Type B pancreatic cell (in vitro differentiated cells): ENCODE results near the gene PCBP1. TPM values are rescaled to one million over a fixed set of nuclear protein-coding genes. Genes with fewer than 3 reads are reported as not detected.

Source experiments
- DNase-seq: peaks from one replicate; pipeline ENCODE4 v3.0.0; 2021; ENCODE audit warnings: mixed read lengths; ENCODE audit not compliant: unreplicated experiment; ENCODE audit errors: extremely low spot score
- H3K27ac Mint-ChIP-seq: 2 replicates; pipeline ENCODE4 v1.8.0; 2021; ENCODE audit warnings: mild to moderate bottlenecking, mixed read lengths
- H3K27me3 Mint-ChIP-seq: 2 replicates; pipeline ENCODE4 v1.8.0; 2021; ENCODE audit warnings: mixed read lengths
- H3K36me3 Mint-ChIP-seq: 2 replicates; pipeline ENCODE4 v1.8.0; 2021; ENCODE audit warnings: mixed read lengths
- H3K4me1 Mint-ChIP-seq: one replicate; pipeline ENCODE4 v1.8.0; 2021; ENCODE audit warnings: mixed read lengths; ENCODE audit not compliant: unreplicated experiment
- H3K4me3 Mint-ChIP-seq: 2 replicates; pipeline ENCODE4 v1.8.0; 2021; ENCODE audit warnings: mild to moderate bottlenecking, mixed read lengths
- H3K9me3 Mint-ChIP-seq: 2 replicates; pipeline ENCODE4 v1.8.0; 2021; ENCODE audit warnings: mixed read lengths
- CTCF ChIP-seq: fragments of 200-600 bp; sonication (generic); conservative IDR thresholded peaks from 2 replicates; pipeline ENCODE4 v1.5.0; 2021; ENCODE audit warnings: antibody characterized with exemption, mild to moderate bottlenecking
- long read RNA-seq: library from polyadenylated mRNA; unstranded; transcript quantifications from one replicate; pipeline ENCODE4 v2.0.0, GENCODE V29; 2020
- total RNA-seq: library from RNA; stranded (reverse); gene quantifications from 2 replicates; pipeline ENCODE4 v1.2.1, GENCODE V29; 2021; ENCODE audit warnings: low replicate concordance

PCBP1 gene
- total RNA-seq = 316 and 349 TPM in 2 replicates
- long read RNA-seq, transcript PCBP1-201 (1 exons, 1,750 nt) = major isoform, 142 of 142 reads
- long read RNA-seq, partial matches to known transcripts = 0 of 142 reads
- long read RNA-seq, other reads (novel, unspliced or antisense) = 0 of 142 reads

DNA sequence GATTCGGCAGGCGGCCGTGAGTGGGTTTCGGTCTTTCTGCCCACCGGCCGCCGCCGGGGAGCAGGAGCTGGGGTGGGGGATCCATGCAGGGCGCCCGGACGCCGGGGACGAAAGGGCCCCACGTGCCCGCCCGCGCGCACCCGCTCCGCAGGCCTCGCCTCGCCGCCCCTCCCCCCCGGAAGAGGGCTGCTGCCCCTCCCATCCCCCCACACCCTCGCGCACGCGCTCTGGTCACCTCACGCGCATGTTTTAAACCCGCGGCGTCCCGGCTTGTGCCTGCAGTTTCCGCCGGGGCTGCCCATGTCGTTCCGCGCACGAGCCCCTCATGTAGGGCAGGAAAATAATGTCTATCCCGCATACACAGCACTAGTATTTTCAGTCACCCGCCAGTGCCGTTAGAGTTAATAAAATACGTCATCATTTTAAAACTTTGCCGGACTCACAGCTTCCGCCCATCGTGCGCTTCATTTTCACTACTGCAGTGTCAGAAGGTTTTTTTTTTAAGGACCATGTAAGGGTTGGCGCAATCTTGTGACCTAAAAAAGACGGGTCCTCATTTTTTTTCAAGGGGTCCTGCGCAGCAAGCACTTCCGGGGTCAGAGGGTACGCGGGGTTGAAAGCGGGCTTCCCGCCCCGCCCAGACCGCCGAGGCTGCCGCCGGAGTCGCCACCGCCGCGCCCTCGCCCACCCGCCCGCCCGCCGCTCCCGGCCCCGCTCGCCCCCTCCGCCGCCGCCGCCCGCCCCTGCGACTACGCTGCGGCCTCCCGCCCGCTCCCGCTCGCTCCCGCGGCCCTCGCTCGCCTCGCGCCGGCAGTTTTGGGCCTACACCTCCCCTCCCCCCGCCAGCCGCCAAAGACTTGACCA lies at the start of gene PCBP1:
Gene PCBP1 (plus strand): TSS at position 640 of the 864 bp plus-strand sequence. CDS start 267 bp downstream, outside the sequence.
- Mint-ChIP-seq H3K4me1 (peaks cover 40% of the 10 kb centered on the region), H3K36me3 (peaks cover 53% of the 10 kb centered on the region), H3K27me3 (peaks cover 7% of the 10 kb centered on the region), H3K27ac (peak within 1 kb of the TSS; percentile 100), H3K9me3 (no peaks in the 10 kb centered on the region), H3K4me3 (peak within 1 kb of the TSS; percentile 96)
- peak; percentile 98 for DNase-seq
- no peak for TF ChIP-seq CTCF

DNA sequence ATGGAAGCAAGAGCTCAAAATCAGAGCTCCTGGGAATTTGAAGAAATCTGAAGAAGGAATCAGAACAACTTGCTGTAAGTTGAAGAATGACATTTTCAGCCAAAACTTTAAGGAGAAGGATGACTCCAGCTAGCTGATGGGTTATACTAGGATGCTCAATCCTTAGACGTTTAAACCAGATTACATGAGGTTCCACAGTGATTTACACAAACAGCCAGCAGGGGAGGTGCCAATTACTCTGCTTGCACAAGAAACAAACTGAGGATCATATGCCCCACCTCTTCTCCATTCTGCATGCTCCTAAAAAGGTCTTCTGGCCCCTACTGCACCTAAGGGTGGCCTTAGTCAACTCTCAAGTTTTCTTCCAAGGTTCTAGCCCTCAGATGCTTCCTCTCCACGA lies 47.9 kb upstream of the PCBP1 start:
- TF ChIP-seq CTCF = no peak
- H3K9me3 Mint-ChIP-seq = no peaks in the 10 kb centered on the region
- peaks cover 5% of the 10 kb centered on the region for H3K4me1 Mint-ChIP-seq
- H3K36me3 Mint-ChIP-seq = peaks cover 7% of the 10 kb centered on the region
- no peak for DNase-seq
- no peaks in the 10 kb centered on the region for H3K27me3 Mint-ChIP-seq
- no peak overlapping the region for H3K4me3 Mint-ChIP-seq
- H3K27ac Mint-ChIP-seq = no peak overlapping the region

- H3K36me3 Mint-ChIP-seq = peaks cover 7% of the 10 kb centered on the region
- DNase-seq = no peak
- H3K27me3 Mint-ChIP-seq = no peaks in the 10 kb centered on the region
- no peak overlapping the region for H3K4me3 Mint-ChIP-seq
- H3K4me1 Mint-ChIP-seq = no peaks in the 10 kb centered on the region
- no peak for TF ChIP-seq CTCF
- H3K27ac Mint-ChIP-seq = no peak overlapping the region
- H3K9me3 Mint-ChIP-seq = no peaks in the 10 kb centered on the region
Observed at GRCh38 chr2:70041663-70042062, 45.6 kb upstream of the PCBP1 start.

DNA sequence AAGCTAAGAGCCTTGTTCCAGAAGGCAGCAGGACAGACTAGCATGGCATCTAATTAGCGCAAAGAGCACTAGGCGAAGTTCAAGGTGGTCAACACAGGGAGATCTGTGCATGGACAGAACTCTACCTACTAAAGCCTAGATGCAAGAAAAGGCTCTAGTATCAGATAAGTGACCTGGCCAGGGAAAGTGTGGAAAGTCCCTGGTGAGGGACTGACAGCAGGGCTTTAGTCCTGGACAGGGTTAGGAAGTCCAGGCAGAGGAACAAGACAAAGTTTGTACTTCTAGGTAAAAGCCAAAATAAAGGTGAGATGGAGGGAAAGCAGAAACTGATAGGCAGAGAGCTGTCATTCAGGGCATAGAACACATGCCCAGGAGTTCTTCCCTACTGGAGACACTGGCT lies 45.0 kb upstream of the PCBP1 start:
- Mint-ChIP-seq H3K27ac (no peak overlapping the region), H3K27me3 (no peaks in the 10 kb centered on the region), H3K4me3 (no peak overlapping the region), H3K4me1 (no peaks in the 10 kb centered on the region), H3K9me3 (no peaks in the 10 kb centered on the region), H3K36me3 (peaks cover 8% of the 10 kb centered on the region)
- TF ChIP-seq CTCF = no peak
- DNase-seq = no peak

DNA sequence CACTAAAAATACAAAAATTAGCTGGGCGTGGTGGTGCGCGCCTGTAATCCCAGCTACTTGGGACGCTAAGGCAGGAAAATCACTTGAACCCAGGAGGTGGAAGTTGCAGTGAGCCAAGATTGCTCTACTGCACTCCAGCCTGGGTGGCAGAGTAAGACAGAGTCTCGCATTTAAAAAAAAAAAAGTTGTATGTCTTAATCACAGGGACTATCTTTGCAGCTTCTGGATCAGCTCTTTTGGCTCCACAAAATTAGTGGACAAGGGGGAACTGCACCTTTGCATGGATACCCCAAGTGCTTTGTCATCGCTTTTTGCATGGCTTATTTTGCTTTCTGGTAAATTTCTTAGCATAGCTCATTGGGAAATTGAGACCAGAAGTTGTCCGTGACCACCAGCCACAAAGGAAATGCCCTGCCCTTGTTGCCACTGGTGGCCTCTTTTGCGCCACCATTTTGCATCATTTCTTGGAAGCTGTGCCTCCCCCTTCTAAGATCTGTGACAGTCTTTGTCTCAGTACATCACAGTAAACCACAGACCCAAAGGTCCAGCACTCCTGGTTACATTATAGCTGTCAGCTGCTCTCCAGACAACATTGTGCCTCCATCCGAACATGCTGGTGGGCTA lies 43.9 kb upstream of the PCBP1 start:
- TF ChIP-seq CTCF = no peak
- Mint-ChIP-seq H3K27me3 (no peaks in the 10 kb centered on the region), H3K36me3 (peaks cover 9% of the 10 kb centered on the region), H3K4me3 (no peak overlapping the region), H3K27ac (no peak overlapping the region), H3K4me1 (no peaks in the 10 kb centered on the region), H3K9me3 (no peaks in the 10 kb centered on the region)
- DNase-seq = no peak
